HG02885 (cell line): ENCODE data around the gene TJP1.
"Not testable (repeated sequence)": the region's sequence is repeated elsewhere in the genome, so short reads cannot be mapped to it uniquely, and the experiment has no call there.

Experiments
- ATAC-seq: cut with Tn5 transposase; IDR thresholded peaks from one replicate; pipeline ENCODE4 v1.9.1; 2021; ENCODE audit warnings: mild to moderate bottlenecking; ENCODE audit not compliant: unreplicated experiment, poor library complexity

Gene TJP1

DNA sequence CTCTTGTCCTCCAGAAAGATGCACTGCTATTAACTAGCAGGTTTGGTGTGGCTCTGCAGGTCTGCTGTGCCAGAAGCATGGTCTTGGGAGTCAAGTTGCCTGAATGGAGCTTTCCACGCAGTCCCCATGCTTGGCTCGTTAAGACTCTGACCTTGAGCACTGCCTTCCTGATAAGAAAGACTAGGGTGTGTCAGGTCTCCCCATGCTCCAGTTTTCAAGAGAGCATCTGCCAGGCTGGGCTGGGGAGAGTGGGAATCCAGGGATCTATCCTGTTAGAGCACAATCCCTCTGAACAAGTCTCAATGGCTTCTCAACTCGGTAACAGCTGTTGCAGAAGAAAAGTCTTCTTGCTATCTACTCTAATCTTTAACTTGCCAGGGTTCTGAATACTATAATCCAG lies 98.2 kb downstream of the TJP1 start:
- no peak for ATAC-seq

DNA sequence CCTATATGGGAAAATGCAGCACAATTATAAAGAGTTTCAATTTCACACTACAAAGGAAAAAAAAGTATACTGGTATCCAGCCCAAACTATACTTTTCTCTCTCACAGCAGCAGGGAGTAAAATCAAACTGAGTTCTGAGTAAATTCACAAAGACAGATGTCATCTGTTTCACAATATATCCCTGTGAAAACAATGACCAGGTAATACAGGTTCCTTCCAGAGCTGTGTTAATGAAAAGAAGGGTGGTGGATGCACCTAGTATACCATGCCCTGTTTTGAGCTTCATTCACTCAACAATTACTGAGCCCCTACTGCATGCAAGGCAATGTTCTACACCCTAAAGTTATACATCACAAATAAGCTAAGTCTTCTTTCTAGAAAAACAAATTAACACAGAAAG lies 108.5 kb downstream of the TJP1 start:
- no peak for ATAC-seq

DNA sequence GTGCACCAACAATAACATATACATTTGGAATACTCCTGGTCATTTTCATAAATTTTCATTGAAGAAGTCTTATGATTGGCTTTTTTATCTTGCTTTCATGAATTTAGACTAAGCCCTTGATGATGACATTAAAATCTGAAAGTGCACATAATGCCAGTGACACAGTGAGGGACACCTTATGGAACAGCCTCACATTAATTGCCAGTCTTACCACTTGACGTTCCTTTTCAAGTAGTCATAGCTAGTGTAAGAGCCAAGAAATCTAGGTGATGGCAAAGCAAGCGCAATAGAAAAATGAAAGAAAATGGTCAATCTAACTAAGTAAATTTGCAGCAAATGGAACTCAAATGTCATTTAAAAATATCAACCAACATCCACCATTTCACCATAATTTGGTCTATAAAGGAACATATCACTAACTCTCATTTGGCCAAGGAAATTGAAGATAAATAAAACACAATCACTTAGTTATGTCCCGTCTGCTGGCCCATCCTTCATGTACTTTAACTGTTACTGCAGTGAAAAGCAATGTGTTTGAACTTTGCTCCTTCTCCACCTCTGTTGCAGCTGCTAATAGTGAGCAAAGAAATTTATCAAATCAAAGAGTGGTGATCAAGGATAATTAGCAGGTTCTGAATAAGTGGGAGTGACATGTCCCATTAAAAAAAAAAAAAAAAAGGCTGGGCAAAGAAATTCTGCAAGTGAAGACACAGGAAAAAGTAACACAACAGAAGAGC lies 110.0 kb downstream of the TJP1 start:
- no peak for ATAC-seq

DNA sequence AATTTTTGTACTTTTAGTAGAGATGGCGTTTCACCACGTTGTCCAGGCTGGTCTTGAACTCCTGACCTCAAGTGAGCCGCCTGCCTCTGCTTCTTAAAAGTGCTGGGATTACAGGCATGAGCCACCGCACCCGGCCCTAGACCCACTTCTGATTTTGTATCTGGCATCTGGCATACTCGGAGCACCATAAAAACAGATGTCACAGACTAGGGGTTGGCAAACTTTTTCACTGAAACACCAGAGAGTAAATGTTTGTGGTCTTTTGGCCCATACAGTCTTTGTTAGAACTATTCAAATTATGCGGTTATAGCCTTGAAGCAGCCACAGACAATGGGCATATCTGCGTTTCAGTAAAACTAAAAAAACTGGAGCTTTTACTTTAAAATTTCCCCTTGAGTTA lies 110.7 kb downstream of the TJP1 start:
- ATAC-seq, result no peak

DNA sequence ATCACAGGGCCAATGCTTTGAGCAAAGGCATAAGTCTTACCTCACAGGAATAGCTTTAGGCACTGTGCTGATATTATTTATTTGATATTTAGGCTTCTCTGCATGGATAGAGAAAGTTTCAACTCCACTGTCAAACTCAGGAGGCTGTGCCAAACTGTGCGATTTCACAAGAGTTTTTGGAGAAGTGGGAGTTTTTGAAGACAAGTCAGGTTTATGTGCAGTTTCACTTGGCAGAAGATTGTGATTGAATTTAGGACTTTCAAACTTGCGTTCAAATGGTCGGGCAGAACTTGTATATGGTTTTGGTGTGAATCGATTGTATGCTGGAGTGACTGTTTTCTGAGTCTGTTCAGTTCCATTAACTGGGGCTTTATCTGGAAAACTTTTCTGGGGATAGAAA lies 113.7 kb downstream of the TJP1 start:
- no peak for ATAC-seq

DNA sequence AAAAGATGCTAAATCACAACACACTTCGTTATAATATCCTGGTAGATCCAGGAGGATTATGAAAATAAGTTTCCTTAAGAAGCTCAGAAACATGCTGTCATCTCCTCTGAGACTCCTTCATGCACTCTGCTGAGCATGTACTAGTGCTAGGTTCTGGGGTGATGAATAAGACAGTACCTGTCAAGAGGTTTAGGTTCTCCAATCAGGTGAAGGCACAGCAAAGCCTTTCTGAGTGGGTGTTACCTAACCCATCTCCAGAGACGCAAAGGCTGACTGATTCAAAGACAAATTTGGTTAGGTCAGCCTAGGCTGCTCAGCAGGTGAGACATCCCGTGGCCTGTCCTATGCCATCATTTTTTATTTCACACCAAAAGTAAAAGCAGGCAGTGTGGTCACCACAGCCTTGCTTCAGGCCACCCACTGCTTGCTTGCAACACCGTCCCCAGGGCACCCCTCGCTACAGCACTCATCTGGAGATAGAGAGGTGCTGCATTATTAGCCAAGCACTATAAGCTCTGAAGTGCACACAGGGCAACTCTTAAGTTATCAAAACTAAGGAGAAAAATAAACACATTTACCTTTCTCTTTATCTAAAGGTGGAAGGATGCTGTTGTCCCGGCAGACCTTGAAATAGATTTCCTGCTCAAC lies 117.2 kb downstream of the TJP1 start:
- ATAC-seq, result no peak

DNA sequence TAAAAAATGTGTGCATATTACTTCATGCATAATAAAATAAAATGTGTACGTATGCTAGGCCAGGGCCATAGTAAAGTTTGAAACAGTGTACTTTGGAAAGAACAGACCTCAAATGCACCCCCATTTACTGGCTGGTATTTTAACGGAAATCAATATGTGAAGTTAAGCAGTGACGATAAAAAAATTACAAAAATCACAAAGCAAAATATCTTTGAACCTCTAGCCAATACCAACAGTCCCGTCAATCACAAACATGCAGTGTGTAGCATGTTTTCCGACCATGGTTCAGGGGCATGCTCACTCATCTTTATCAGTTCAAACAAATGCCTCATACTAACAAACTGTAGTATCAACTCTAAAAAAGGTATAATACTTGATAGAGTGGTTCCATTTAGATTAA lies 121.1 kb downstream of the TJP1 start:
- no peak for ATAC-seq

DNA sequence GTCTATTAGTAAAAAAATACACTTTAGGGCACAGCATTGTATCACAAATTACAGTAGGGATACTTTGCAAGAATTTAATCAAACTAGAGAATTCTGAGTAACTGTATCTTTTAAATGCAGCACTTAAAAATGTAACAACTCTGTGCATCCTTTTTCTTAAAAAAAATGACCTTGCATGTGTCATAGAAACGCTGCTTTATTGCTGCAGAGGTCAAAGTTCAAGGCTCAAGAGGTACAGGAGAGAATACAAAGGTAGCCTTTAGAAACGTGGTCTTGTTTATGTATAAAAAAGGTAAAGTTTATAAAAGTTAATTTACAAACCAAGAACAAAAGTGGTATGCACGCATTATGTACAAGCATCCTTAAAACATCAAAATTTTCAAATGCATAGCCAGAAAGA lies 122.0 kb downstream of the TJP1 start:
- ATAC-seq, result no peak

DNA sequence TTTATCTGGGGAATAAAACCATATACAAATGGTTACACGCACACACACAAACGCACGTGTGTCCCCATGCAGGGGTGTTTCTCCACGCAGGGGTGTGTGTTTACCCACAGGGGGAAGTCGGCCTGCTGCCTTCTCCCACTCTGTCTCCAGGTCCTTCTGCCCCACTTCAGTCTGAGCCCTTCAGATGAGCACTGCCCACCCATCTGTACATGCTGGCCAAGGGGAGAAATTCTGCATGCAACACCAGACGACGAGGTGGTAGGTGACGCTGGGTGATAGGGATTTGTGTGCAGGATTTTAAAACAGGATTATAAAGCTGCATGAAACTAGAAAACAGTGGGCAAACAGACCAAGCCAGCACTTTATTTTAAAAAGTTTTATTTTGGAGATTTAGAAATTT lies 122.5 kb downstream of the TJP1 start:
- ATAC-seq, result no peak

DNA sequence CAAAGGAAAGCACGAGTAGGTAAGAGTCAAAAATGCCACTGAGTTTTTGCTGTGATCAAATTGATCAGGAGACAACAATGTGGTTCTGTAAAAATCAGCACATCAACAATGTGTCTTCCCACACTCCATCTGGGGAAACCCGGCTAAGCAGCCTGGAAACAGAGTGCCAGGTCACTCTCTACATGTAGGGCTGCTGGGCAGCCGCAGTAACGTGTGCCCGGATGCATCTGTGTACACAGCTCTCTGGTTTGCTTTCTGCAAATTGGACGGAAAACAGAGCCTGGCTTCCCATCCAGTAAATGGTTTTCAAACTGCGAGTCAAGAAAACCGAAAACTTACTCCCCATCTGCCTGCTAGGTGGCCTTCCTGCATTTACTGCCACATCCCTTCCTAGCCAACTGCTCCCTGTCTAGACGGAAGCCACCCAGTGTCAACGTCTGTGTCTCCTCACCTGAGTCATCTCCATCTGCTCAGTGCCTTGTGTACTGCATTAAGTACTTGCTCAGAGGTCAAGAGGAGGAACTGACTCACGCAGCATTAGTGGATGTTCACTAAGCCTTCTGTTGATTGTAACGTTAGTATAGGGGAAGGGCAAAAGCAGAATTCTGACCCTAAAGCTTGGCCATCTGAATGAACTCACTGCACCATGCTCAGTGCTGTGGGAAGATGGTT lies 124.1 kb downstream of the TJP1 start:
- no peak for ATAC-seq

DNA sequence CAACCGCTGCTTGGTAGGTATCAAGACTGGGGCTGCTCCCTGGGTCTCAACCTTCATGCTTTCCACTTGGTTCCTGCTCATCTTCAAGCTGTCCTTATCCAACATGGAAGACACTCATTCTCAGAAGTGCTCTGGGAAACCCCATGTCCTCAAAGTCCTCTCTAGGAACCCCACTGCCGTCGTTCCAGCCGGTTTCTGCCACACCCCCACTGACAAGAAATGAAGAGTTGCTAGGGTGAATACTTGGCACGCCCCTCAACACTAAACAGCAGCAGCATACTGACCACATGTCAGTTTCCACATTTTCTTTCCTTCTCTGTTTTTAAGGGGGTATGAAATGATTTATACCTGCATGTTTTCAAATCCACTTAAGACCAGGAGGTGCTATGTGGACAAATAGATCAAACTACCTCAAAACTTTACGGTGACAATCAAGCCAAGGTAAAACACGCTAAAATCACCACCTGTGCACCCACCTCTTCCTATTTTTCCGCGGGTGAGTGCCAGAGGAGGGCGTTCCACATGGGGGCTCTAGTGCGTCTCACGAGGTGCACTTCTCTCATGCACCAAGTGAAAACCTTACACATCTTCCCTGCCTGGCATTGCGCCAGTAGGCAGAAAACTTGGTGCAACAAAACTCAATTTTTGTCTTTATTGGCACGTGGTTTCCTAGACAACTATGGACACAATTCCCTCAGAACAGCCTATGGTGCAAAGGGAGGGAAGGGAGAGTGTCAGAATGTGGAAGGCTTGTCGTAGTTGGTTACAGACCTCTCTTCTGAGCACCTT lies 125.1 kb downstream of the TJP1 start:
- no peak for ATAC-seq

DNA sequence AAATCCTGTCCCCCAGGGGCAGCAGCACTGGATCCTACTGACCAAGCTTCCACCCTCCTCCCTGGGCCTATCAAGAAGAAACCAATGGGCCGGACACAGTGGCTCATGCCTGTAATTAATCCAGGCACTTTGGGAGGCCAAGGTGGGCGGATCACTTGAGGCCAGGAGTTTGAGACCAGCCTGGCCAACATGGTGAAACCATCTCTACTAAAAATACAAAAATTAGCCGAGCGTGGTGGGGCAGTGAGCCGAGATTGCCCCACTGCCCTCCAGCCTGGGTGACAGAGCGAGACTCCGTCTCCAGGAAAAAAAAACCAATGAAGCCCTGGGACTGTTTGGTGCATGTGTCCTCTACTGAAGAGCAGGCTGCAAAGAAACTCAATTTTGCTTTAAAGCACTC lies 125.8 kb downstream of the TJP1 start:
- not testable (repeated sequence) for ATAC-seq

DNA sequence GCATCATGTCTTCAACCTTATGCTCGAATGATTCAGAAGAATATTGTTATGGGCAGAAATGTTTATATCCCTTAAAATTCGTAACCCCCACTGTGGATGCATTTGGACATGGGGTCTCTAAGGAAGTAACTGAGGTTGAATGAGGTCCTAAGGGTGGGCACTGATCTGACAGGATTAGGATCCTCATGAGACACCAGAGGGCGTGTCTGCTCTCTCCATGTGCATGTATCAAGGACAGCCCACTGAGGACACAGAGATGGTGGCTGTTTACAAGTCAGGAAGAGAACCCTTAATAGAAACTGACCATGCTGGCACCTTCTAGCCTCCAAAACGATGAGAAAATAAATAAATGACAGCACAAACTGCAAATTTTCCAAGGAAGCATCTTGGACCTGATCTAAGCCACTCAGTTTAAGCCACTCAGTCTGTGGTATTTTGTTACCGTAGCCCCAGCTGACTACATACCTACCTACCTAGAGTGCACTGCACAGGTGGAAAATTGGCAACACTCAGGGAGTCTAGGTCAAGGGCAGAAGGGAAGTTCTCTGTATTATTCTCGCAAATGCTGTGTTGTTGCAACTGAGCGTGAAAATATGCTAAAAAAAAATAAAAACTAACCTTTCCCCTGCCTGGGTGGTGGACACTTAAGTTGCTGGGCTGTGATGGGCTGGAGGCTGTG lies 126.6 kb downstream of the TJP1 start:
- ATAC-seq, result no peak

DNA sequence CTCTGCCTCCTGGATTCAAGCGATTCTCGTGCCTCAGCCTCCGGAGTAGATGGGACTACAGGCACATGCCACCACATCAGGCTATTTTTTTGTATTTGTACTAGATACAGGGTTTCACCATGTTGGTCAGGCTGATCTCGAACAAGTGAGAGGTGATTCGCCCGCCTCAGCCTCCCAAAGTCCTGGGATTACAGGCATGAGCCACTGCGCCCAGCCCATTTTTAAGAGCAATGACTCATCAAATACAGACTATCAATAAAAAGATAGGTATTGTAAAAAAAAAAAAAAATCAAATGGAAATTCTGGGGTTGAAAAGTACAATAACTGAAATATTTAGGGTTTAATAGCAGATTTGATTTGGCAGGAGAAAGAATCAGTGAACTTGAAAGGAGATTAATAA lies 129.0 kb downstream of the TJP1 start:
- ATAC-seq, result no peak

DNA sequence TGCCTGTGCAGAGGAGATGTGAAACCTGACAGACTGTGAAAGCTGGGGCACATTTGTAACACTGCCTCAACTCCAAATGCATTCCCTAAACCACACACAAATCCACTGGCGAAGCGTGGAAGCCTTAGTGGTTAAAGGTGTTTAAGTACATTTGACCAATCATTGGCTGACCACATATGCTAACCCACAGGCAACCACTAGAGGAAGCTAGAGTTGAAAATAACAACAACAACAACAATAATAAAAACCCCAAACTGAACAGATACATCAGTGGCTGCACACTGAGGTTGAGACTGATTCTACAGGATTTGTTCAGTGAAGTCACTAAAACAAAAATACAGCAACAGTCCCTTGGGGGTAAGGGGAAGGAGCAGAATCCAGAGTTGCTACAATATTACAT lies 129.7 kb downstream of the TJP1 start:
- ATAC-seq, result no peak

DNA sequence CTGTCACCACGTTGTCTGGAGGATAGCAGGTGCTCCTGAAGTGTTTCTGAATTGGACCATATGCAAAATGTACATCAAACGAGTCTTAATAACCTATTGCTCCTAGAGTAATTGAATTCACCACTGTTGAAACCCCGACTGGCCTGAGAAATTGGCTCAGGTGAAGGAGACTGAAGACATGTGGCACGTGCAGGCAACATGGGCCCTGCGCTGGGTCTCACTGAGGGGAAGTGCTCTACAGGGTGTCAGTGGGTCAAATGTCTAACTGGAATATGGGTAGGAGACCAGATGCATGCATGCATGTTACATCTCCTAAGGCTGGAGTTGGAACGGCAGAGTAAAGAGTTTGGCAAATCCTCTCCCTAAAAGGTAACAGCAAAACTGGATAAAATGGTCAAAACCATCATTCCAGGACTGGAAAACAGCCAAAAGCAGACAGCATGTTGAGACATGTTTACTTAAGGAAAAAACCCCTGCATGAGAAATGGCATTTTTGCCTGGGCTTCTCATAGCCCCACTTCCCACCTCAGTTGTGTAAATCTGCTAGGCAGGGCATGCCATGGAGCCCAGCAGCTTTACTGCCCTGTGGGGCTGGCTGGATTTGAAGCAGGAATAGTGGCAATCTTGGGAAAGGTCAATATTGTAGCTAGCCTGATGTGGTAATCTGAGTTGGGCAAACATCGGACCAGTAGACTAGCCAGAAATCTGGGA lies 131.3 kb downstream of the TJP1 start:
- ATAC-seq, result no peak

DNA sequence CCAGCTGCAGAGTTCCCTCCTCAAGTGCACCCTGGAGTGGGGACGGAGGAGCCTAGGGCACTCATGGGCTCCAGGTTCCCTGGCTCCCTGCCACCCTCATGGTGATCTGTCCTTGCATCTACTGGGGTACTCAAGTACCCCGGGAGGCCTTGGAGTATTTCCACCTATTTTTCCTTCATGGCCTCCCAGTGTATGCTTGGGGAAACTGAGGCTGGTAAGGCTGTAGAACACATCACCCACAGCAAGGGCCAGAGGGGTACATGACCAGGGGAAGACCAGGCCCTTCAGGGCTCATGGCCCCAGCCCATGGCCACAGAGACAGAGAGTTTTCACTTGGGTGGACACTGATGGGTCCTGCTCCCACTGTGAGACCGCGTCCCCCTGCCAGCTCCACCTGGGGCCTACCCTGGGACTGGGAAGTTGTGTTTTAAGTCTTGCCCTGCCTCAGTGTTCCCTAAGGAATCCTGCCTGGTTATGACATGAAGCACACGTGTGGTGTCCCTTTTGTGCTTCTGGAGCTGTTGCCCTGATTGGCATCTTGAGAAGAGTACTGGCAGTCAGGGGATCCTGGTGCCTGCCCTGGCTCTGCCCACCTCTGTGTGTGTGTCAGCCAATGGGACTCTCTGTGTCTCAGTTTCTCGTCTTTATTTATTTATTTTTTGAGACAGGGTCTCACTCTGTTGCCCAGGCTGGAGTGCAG lies 132.8 kb downstream of the TJP1 start:
- no peak for ATAC-seq

DNA sequence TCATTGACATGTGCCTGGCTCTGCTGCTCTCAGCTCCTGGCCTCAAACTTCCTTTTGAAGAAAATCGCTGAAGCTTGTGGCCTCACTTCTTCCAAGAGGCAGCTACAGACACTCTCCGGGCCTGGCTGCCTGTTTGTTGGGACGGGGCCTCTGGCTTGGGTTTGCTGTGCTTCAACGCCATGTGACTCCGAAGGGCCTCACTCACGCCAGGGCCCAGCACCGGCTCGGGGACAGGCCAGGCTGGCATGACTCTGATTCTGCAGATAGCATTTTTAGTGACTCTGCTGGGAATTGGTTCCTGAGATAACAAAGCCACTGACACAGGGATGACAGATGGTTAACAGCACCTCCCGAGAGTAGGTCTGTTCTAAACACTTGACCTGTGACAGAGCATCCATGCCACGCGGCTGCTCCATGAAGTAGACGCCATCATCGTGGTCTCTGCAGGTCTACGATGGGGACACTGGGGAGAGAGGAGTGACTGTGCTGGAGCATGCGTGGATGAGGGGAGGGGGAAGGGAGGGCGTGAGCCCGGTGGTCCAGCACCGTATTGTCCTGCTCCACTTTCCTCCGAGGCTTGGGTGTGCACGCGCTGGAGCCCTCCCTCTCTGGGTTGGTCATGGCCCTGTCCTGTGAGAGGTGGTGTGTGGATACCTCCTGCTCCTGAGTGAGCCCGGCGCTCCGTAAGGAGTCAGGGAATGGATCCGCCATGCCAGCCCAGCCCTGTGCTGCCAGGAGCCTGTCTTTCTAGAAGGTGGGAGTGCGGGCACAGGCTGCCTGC lies 133.6 kb downstream of the TJP1 start:
- no peak for ATAC-seq
